Measurements from ENCODE around the gene YARS1.

DNA sequence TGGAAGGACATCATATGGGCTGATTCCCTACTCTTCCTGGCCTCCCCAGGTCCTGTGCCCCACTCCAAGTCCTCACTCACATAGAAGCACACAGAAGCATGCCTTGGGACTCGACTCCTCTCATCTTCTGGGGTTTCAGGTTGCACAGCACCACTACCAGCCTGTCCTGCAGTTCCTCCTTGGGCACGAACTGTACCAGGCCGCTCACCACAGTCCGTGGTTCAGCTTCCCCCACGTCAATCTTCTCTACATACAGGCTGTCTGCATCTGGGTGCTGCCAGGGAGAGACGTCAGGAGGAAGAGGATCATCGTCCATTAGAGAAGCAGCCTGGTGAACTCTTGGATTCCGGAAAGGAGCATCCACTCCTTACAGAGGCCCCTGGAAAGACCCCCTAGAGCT lies 37.2 kb downstream of the YARS1 start:
- TF ChIP-seq, protein P1, sequence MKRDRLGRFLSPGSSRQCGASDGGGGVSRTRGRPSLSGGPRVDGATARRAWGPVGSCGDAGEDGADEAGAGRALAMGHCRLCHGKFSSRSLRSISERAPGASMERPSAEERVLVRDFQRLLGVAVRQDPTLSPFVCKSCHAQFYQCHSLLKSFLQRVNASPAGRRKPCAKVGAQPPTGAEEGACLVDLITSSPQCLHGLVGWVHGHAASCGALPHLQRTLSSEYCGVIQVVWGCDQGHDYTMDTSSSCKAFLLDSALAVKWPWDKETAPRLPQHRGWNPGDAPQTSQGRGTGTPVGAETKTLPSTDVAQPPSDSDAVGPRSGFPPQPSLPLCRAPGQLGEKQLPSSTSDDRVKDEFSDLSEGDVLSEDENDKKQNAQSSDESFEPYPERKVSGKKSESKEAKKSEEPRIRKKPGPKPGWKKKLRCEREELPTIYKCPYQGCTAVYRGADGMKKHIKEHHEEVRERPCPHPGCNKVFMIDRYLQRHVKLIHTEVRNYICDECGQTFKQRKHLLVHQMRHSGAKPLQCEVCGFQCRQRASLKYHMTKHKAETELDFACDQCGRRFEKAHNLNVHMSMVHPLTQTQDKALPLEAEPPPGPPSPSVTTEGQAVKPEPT (CRISPR knock-in tag; IDR thresholded peaks at IDR 0.05; ENCODE audit: low read depth): no peak
- TF ChIP-seq KDM4B (CRISPR knock-in tag; IDR thresholded peaks at IDR 0.05) (no peak), POLR2A (IDR thresholded peaks at IDR 0.05; ENCODE audit: insufficient read depth in 1 of 2, low read depth in 2 of 2, low read length in 2 of 2) (no peak), POLR2AphosphoS5 (IDR thresholded peaks at IDR 0.05; ENCODE audit: low read depth, low read length) (no peak)
- TF ChIP-seq, protein P2, sequence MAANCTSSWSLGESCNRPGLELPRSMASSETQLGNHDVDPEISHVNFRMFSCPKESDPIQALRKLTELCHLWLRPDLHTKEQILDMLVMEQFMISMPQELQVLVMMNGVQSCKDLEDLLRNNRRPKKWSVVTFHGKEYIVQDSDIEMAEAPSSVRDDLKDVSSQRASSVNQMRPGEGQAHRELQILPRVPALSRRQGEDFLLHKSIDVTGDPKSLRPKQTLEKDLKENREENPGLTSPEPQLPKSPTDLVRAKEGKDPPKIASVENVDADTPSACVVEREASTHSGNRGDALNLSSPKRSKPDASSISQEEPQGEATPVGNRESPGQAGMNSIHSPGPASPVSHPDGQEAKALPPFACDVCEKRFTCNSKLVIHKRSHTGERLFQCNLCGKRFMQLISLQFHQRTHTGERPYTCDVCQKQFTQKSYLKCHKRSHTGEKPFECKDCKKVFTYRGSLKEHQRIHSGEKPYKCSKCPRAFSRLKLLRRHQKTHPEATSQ (CRISPR knock-in tag; IDR thresholded peaks at IDR 0.05; ENCODE audit: borderline replicate concordance): no peak

Data from HepG2 (cell line).